ENCODE results near the gene TRPV4.

DNA sequence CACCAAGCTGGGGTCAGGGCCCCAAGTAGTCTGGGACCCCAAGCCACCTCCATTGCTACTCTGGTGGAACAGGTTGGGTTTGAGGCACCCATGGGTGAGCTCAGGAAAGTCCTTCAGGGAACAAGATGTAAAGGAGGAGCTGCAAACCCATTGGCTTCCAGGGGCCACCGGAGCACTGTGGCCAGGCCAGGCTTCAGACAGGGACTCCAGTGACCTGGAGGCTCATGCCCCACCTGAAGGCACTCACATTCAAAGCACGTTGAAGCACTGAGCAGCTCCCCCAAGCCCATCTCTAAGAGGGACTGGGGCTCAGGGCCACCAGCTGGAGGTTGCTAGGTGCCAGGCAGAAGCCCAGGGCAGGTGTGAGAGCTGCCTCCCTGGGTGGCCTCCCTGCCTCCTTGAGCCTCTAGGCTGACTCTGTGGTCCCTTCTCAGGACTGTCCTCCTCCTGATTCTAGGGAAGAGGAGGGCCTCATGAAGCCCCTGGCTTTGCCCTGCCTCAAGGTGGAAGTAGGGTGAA, 70.5 kb downstream of the TRPV4 start:
- TF ChIP-seq, protein P1, sequence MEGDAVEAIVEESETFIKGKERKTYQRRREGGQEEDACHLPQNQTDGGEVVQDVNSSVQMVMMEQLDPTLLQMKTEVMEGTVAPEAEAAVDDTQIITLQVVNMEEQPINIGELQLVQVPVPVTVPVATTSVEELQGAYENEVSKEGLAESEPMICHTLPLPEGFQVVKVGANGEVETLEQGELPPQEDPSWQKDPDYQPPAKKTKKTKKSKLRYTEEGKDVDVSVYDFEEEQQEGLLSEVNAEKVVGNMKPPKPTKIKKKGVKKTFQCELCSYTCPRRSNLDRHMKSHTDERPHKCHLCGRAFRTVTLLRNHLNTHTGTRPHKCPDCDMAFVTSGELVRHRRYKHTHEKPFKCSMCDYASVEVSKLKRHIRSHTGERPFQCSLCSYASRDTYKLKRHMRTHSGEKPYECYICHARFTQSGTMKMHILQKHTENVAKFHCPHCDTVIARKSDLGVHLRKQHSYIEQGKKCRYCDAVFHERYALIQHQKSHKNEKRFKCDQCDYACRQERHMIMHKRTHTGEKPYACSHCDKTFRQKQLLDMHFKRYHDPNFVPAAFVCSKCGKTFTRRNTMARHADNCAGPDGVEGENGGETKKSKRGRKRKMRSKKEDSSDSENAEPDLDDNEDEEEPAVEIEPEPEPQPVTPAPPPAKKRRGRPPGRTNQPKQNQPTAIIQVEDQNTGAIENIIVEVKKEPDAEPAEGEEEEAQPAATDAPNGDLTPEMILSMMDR (IDR thresholded peaks at IDR 0.05 in 4 of 5, conservative IDR thresholded peaks at IDR 0.05 in 1 of 5): no peak
- TF ChIP-seq POLR2A (IDR thresholded peaks at IDR 0.05): no peak
